ENCODE measurements around the gene EFCC1.

DNA sequence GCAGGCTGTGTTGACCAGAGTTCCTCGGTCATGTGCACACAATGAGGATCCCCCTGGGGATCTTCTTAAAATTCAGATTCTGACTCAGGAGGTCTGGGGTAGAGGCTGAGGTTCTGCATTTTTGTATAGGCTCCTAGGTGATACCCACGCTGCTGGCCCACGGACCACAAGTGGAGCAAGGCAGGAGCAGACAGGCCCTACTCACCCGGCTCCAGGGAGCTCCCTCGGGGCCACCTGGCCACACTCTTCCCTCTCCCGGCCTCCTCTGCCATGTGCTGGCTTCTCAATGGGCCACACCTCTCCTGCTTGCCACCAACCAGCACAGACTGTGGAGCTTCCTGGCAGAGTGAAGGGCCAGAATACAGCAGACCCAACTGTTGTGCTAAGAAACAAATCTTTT, 83.4 kb downstream of the EFCC1 start:
- TF ChIP-seq, protein P1, sequence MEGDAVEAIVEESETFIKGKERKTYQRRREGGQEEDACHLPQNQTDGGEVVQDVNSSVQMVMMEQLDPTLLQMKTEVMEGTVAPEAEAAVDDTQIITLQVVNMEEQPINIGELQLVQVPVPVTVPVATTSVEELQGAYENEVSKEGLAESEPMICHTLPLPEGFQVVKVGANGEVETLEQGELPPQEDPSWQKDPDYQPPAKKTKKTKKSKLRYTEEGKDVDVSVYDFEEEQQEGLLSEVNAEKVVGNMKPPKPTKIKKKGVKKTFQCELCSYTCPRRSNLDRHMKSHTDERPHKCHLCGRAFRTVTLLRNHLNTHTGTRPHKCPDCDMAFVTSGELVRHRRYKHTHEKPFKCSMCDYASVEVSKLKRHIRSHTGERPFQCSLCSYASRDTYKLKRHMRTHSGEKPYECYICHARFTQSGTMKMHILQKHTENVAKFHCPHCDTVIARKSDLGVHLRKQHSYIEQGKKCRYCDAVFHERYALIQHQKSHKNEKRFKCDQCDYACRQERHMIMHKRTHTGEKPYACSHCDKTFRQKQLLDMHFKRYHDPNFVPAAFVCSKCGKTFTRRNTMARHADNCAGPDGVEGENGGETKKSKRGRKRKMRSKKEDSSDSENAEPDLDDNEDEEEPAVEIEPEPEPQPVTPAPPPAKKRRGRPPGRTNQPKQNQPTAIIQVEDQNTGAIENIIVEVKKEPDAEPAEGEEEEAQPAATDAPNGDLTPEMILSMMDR (IDR thresholded peaks at IDR 0.05; ENCODE audit: low read depth, low read length, poor library complexity, severe bottlenecking) = no peak
- TF ChIP-seq EZH2phosphoT487 (IDR thresholded peaks at IDR 0.05; ENCODE audit: borderline replicate concordance, low read length) = no peak
